Body of pancreas (tissue), 4 donors: ENCODE results near the gene KYAT1. TPM values are rescaled to one million over a fixed set of nuclear protein-coding genes. Genes with fewer than 3 reads are reported as not detected.

Experiments
- ATAC-seq: fragments of 150-250 bp; one replicate; pipeline ENCODE4 v1.9.1; 2016
- DNase-seq, 4 donors: peaks; one replicate each; pipeline ENCODE4 v3.0.0-alpha.2; 2019
- H3K27ac ChIP-seq, 4 donors: fragments of 200-600 bp; sonication (generic); 1 replicate in 3 of 4; 2 replicates in 1 of 4; pipeline versions ENCODE4 v1.5.1 to v1.6.1; 2016 to 2019; ENCODE audit warnings: mild to moderate bottlenecking in 1 of 4, mixed read lengths in 1 of 4, moderate library complexity in 1 of 4
- H3K27me3 ChIP-seq, 2 donors: fragments of 200-600 bp; sonication (generic); one replicate each; pipeline ENCODE4 v1.6.0; 2016; ENCODE audit warnings: mild to moderate bottlenecking in 1 of 2
- H3K36me3 ChIP-seq, 2 donors: fragments of 200-600 bp; sonication (generic); replicated peaks in 1 of 2; 2 replicates each; pipeline ENCODE4 v1.5.1; 2016; ENCODE audit warnings: low read depth in 2 of 2; ENCODE audit not compliant: insufficient read depth in 1 of 2
- H3K4me1 ChIP-seq: fragments of 200-600 bp; sonication (generic); one replicate; pipeline ENCODE4 v1.6.0; 2016
- H3K4me3 ChIP-seq, 2 donors: fragments of 200-600 bp; sonication (generic); 1 replicate in 1 of 2; 2 replicates in 1 of 2; pipeline ENCODE4 v1.5.1; 2016 to 2019
- H3K9me3 ChIP-seq, 3 donors: fragments of 200-600 bp; sonication (generic); 1 replicate in 2 of 3; 2 replicates in 1 of 3; pipeline ENCODE4 v1.5.1; 2016
- CTCF ChIP-seq, 7 experiments: fragments of 450-650 bp in 4 of 7; fragments of 200-600 bp in 3 of 7; sonication (generic) in 3 of 7; IDR thresholded peaks; one replicate each; pipeline ENCODE4 v1.5.1; 2016 to 2019; ENCODE audit warnings: antibody characterized with exemption in 7 of 7
- POLR2A ChIP-seq, 3 donors: fragments of 450-650 bp; IDR thresholded peaks; one replicate each; pipeline ENCODE4 v1.6.1; 2016; ENCODE audit warnings: antibody characterized with exemption in 3 of 3, mild to moderate bottlenecking in 2 of 3
- WGBS, 2 donors: methylation state at CpG; one replicate each; pipeline ENCODE4 v1.1.5; 2017; 5-methylcytosine and 5-hydroxymethylcytosine counted together
- intact Hi-C: fragments of 100-400 bp; cut with DNase I; formaldehyde crosslinking; loops from one replicate; pipeline ENCODE4 v1.15.1; 2023
- total RNA-seq, 2 donors: library from RNA; depleted of rRNA; stranded (reverse); fragments of >200 nt; gene quantifications; one replicate each; pipeline ENCODE4 v1.1.0, GENCODE V29; 2016

KYAT1 gene
- total RNA-seq, 2 donors from 2014 or later, result 2.6 to 4.3 TPM

- no peaks in the 10 kb centered on the region for H3K27me3 ChIP-seq
- H3K36me3 ChIP-seq, result no peaks in the 10 kb centered on the region
- no peak for ATAC-seq
- no peak overlapping the region for H3K27ac ChIP-seq
- H3K4me3 ChIP-seq, result no peak overlapping the region
- TF ChIP-seq CTCF (IDR thresholded peaks at IDR 0.05), result no peak
- no peak for TF ChIP-seq POLR2A (IDR thresholded peaks at IDR 0.05)
- peaks cover 12% of the 10 kb centered on the region for H3K4me1 ChIP-seq
- DNase-seq, result no peak
- 60 to 89% methylated on average over 3 to 7 of the region's 7 CpGs for WGBS, 2 donors
- intact Hi-C loops, result no loop called here
- no peaks in the 10 kb centered on the region for H3K9me3 ChIP-seq
Observed at GRCh38 chr9:128901379-128901778, 19.6 kb upstream of the KYAT1 start.

GRCh38 chr9:128899566-128900322 lies 18.0 kb upstream of the KYAT1 start:
- Histone ChIP-seq H3K4me1 (peaks cover 12% of the 10 kb centered on the region), H3K36me3 (no peaks in the 10 kb centered on the region), H3K27ac (peak overlapping the region in 3 of 4 donors; percentile 0 to 37 (median 21)), H3K4me3 (no peak overlapping the region), H3K9me3 (no peaks in the 10 kb centered on the region), H3K27me3 (no peaks in the 10 kb centered on the region)
- no peak for DNase-seq
- peak; percentile 28 for ATAC-seq
- no peak for TF ChIP-seq POLR2A (IDR thresholded peaks at IDR 0.05)
- TF ChIP-seq CTCF (IDR thresholded peaks at IDR 0.05), result no peak
- WGBS, 2 donors, result 56 to 76% methylated on average over 8 of the region's 8 CpGs
- intact Hi-C loops, result no loop called here

- Histone ChIP-seq H3K27ac (peak overlapping the region in 3 of 4 donors; percentile 17 to 45 (median 26)), H3K9me3 (no peaks in the 10 kb centered on the region), H3K4me1 (peaks cover 12% of the 10 kb centered on the region), H3K27me3 (no peaks in the 10 kb centered on the region), H3K4me3 (no peak overlapping the region), H3K36me3 (no peaks in the 10 kb centered on the region)
- no peak for TF ChIP-seq CTCF (IDR thresholded peaks at IDR 0.05)
- TF ChIP-seq POLR2A (IDR thresholded peaks at IDR 0.05), result no peak
- no peak for DNase-seq
- intact Hi-C loops, result no loop called here
- ATAC-seq, result no peak
- WGBS, 2 donors, result 79 to 83% methylated on average over 5 to 18 of the region's 18 CpGs
Observed at GRCh38 chr9:128898845-128899565, 17.3 kb upstream of the KYAT1 start.

GRCh38 chr9:128898382-128898781 lies 16.6 kb upstream of the KYAT1 start:
- Histone ChIP-seq H3K27me3 (no peaks in the 10 kb centered on the region), H3K4me1 (peaks cover 12% of the 10 kb centered on the region), H3K36me3 (no peaks in the 10 kb centered on the region), H3K27ac (peak overlapping the region in 3 of 4 donors; percentile 17 to 45 (median 26)), H3K4me3 (no peak overlapping the region), H3K9me3 (no peaks in the 10 kb centered on the region)
- TF ChIP-seq POLR2A (IDR thresholded peaks at IDR 0.05), result no peak
- no peak for TF ChIP-seq CTCF (IDR thresholded peaks at IDR 0.05)
- ATAC-seq, result no peak
- no peak for DNase-seq
- 76 to 79% methylated on average over 4 to 5 of the region's 5 CpGs for WGBS, 2 donors
- intact Hi-C loops, result no loop called here
